GM18858 (cell line): ENCODE data around the gene SLC1A3.

Experiments
- ATAC-seq: cut with Tn5 transposase; IDR thresholded peaks from one replicate; pipeline ENCODE4 v1.9.1; 2021; ENCODE audit not compliant: unreplicated experiment

SLC1A3 gene

GRCh38 chr5:36710039-36710438 lies 103.6 kb downstream of the SLC1A3 start:
- no peak for ATAC-seq

GRCh38 chr5:36712706-36713105 lies 106.3 kb downstream of the SLC1A3 start:
- no peak for ATAC-seq

DNA sequence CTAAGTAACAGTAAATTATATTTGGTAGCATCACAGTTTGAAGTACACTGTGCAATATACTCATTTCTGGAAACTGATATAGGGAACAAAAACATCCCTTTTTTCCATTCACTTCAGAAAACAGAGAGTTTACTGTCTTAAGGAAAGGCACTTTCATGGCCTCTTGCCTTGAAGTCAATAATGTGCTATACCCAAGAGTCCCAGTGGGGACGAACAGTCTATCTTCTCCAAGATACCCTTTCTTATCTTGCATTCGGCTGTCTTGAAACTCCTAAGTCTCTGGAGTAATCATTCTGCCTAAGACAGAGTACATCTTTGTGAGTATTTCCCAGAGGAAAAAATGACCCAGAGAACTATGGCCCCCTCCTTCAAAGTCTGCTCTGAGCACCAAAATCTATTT lies 107.1 kb downstream of the SLC1A3 start:
- no peak for ATAC-seq

GRCh38 chr5:36717131-36717695 lies 110.8 kb downstream of the SLC1A3 start:
- no peak for ATAC-seq

DNA sequence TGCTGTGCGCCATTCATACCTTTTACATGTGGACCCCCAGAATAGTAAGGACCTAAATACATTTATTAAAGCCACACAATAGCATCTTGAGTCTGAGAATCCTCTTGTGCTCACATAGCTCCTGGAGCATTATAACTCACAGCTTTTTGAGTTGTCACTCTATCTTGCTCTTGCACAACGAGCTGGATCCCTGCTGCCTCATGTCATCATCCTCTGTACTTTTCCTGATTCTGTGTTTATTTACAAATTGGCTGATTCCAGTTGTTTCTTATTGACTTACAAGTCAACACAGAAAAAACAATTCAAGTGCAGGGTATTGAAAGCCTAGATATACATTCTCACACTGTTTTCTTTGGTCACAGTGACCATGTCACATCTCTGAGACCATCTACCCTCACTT lies 112.9 kb downstream of the SLC1A3 start:
- ATAC-seq: no peak

GRCh38 chr5:36720688-36721087 lies 114.3 kb downstream of the SLC1A3 start:
- ATAC-seq: peak; percentile 16

GRCh38 chr5:36721664-36722235 lies 115.3 kb downstream of the SLC1A3 start:
- no peak for ATAC-seq

- peak; percentile 26 for ATAC-seq
Observed at GRCh38 chr5:36722900-36723299, 116.5 kb downstream of the SLC1A3 start.

- ATAC-seq: peak; percentile 32
Observed at GRCh38 chr5:36723912-36724311, 117.5 kb downstream of the SLC1A3 start.

DNA sequence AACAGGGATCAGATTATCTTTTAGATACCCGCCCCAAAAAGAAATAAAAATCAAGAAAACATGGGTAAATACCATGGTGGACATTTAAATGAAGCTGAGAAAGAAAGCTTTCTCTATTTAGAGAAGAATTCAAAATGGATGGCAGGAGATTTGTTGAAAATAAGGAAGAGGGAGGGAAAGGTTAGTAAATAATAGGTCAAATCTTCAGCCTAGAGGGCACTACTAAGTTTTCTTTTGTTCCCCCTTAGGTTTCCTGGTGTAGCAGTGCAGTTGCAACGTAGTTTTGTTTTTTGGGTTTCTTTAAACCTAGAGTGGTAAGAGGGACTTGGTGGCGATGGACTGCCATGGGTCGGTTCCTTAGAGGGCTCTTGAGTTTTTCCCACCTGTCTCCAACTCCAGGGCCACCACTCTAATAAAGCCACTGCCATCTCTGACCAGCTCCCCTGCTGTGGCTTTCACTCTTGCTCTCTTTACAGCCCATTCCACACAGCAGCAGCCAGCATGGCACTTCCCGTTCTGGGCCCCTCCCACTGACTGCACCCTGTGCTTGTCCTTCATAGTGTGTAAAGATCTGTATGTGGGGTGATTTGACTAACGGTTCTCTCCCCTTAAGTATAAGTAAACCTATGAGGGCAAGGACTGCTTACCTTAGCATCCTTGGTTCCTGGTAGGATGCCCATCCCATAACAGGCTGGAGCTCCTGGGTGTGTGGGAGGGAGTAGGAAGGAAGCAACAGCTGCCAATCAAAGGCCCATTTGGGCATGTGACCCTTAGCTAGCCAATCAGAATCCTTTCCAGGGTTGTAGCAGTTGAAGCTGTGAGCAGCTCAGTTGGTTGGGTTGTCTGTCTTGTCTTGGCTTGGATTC lies 118.3 kb downstream of the SLC1A3 start:
- ATAC-seq: peak; percentile 67

DNA sequence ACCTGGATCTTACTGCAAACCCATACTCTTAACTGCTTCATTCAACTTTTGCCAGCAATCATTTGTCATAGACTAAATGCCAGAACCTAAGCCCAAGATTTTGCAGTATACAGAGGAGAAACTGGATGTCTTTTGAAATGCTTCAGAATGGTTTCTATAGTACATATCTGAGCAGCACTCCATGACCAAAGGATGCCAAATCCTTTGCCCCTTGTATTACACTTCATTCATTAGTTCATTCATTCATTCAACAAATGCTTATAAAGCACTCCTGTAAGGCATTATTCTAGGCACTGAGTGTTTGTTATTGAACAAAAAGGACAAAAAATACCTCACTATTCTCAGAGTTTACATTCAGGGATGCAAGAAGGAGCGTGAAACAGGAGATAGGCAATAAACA lies 119.9 kb downstream of the SLC1A3 start:
- ATAC-seq: no peak

DNA sequence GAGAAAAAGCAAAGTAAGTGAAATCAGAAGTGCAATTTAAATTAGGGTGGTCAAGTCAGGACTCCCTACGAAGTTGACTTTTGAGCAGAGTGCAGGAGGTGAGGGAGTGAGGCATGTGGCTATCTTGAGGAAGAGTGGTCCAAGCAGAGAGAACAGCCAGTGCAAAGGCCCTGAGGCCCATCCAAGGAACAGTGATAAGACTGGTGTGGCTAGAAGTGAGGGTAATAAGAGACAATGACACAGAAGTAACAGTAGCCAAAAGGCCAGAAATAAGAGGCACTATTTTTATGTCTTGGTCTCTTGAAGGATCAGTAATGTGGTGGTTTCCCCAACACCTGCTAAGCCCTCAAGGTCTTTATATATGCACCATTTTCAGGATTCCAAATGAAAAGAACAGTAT lies 120.4 kb downstream of the SLC1A3 start:
- no peak for ATAC-seq

DNA sequence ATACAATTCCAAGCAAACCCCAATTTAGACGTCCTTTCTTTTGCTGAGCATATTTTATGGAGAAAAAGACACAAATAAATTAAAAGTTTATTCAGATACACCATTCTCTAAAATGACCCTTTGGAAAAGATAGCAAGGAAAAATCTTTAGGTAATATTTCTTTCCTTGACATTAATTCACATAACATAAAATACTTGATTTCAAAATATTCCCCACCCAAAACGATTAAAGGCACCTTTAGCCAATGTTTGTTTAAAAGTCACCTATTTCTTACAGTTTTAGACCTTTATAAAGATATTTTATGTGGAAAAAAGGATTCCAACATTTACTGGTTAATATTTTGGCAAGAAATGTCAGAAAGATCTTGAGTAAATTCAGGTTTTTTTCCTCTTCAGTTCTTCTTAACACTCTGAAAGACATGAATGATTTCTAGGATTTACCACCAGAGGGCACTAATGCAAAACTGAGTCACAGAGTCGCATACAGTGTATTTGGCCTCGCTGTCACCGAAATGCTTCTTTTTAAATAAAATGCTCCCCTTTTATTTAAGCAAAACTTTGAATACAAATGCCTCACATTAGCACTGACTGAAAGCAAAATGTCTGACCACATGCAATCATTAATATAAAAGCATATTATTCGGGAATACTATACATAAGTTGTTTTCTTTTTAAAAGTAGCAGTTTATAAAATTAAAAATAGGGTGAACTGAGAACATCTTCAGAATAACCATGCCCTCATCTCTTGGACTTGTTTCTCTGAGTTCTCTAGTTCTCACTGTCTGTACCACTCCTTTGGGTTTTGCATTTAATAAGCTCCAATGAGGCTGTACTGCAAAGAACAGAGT lies 122.5 kb downstream of the SLC1A3 start:
- no peak for ATAC-seq

GRCh38 chr5:36730537-36731216 lies 124.3 kb downstream of the SLC1A3 start:
- ATAC-seq: no peak

GRCh38 chr5:36733183-36733582 lies 126.8 kb downstream of the SLC1A3 start:
- no peak for ATAC-seq

DNA sequence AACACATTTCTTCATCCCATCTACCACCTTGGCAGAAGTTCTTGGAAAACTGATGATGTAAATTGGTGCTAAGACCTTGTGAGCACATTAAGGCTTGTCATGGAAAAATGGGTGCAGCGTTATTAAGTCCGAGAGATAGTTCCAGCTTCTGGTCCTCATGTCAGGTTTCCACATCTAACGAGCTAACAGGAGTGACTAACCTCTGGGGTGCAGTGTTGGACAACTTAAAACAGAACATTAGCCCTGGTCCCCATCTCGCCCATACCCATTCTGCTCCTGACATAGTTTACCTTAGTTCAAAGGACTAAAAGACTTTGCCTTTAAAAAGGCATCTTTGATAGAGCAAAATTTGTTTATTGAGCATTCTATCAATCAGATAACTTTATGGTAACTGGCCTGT lies 128.0 kb downstream of the SLC1A3 start:
- ATAC-seq: no peak

DNA sequence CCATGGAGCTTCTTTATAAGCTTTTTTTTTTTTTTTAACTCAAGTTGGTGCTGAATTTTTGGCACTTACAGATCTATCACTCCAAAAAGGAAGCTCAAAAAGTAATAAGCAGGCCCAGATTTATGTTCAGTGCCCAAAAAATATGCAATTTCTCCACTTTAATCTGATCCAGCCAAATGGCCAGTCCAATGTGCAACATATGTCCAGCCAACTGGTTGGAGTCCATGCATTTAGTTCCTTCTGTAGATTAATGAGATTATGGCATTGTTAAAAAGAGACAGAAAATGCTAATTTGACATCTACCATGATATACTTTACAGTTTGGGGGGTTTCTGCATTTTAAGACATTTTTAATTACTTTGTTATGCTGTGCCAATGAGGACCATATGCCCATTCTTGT lies 129.5 kb downstream of the SLC1A3 start:
- ATAC-seq: no peak
